Measurements from ENCODE around the gene AMHR2.
"Not testable (repeated sequence)": the region's sequence is repeated elsewhere in the genome, so short reads cannot be mapped to it uniquely, and the experiment has no call there.

AMHR2 gene

GRCh38 chr12:53414756-53415417, 8.8 kb upstream of the AMHR2 start:
- DNase-seq (ENCODE audit: low read depth in 3 of 3): no peak

- DNase-seq (ENCODE audit: low read depth in 3 of 3): not testable (repeated sequence)
These were observed 7.8 kb upstream of the AMHR2 start for GRCh38 chr12:53415752-53416389.

- DNase-seq (ENCODE audit: low read depth in 3 of 3): not testable (repeated sequence)
These were observed 6.3 kb upstream of the AMHR2 start for GRCh38 chr12:53417291-53417816.

- DNase-seq (ENCODE audit: low read depth in 3 of 3): no peak
These were observed 5.4 kb upstream of the AMHR2 start for GRCh38 chr12:53418221-53418620.

GRCh38 chr12:53419756-53420155, 3.9 kb upstream of the AMHR2 start:
- DNase-seq (ENCODE audit: low read depth in 3 of 3): no peak

- not testable (repeated sequence) for DNase-seq (ENCODE audit: low read depth in 3 of 3)
These were observed 1.4 kb upstream of the AMHR2 start for GRCh38 chr12:53422247-53422646.

GRCh38 chr12:53424626-53425514, 1.2 kb downstream of the AMHR2 start:
- no peak for DNase-seq (ENCODE audit: low read depth in 3 of 3)

- DNase-seq (ENCODE audit: low read depth in 3 of 3): no peak
These were observed 2.0 kb downstream of the AMHR2 start for GRCh38 chr12:53425515-53426150.

GRCh38 chr12:53427905-53428594, 4.4 kb downstream of the AMHR2 start:
- peak in 2 of 3 donors; percentile 47 to 52 for DNase-seq (ENCODE audit: low read depth in 3 of 3)

GRCh38 chr12:53428741-53429140, 5.1 kb downstream of the AMHR2 start:
- no peak for DNase-seq (ENCODE audit: low read depth in 3 of 3)

GRCh38 chr12:53430116-53430515, 6.5 kb downstream of the AMHR2 start:
- DNase-seq (ENCODE audit: low read depth in 3 of 3): no peak

- DNase-seq (ENCODE audit: low read depth in 3 of 3): no peak
These were observed 7.5 kb downstream of the AMHR2 start for GRCh38 chr12:53431187-53431586.

- not testable (repeated sequence) for DNase-seq (ENCODE audit: low read depth in 3 of 3)
These were observed 11.7 kb downstream of the AMHR2 start for GRCh38 chr12:53435326-53435725.

- DNase-seq (ENCODE audit: low read depth in 3 of 3): not testable (repeated sequence)
These were observed 15.9 kb downstream of the AMHR2 start for GRCh38 chr12:53439582-53439981.

GRCh38 chr12:53441040-53441833, 17.6 kb downstream of the AMHR2 start, which contains the start of gene PRR13:
TSS of gene PRR13 (plus strand) at chr12:53441734. CDS start at chr12:53442715, 981 bp downstream.
- peak; percentile 96 to 100 (median 98) for DNase-seq (ENCODE audit: low read depth in 3 of 3)

- DNase-seq (ENCODE audit: low read depth in 3 of 3): no peak
These were observed 20.3 kb downstream of the AMHR2 start for GRCh38 chr12:53443955-53444354.

- not testable (repeated sequence) for DNase-seq (ENCODE audit: low read depth in 3 of 3)
These were observed 21.1 kb downstream of the AMHR2 start for GRCh38 chr12:53444593-53445325.

- DNase-seq (ENCODE audit: low read depth in 3 of 3): no peak
These were observed 27.3 kb downstream of the AMHR2 start for GRCh38 chr12:53450936-53451335.

GRCh38 chr12:53451661-53452158, 28.1 kb downstream of the AMHR2 start, which contains the start of gene PCBP2:
TSS of gene PCBP2 (plus strand) at chr12:53452102. CDS start at chr12:53454801, 2,699 bp downstream.
- DNase-seq (ENCODE audit: low read depth in 3 of 3): peak; percentile 95 to 98 (median 95)
